ENCODE measurements around the gene PHF12. TPM values are rescaled to one million over a fixed set of nuclear protein-coding genes. Genes with fewer than 3 reads are reported as not detected.

PHF12 gene
- total RNA-seq, 1 donor, result 25.7 TPM

DNA sequence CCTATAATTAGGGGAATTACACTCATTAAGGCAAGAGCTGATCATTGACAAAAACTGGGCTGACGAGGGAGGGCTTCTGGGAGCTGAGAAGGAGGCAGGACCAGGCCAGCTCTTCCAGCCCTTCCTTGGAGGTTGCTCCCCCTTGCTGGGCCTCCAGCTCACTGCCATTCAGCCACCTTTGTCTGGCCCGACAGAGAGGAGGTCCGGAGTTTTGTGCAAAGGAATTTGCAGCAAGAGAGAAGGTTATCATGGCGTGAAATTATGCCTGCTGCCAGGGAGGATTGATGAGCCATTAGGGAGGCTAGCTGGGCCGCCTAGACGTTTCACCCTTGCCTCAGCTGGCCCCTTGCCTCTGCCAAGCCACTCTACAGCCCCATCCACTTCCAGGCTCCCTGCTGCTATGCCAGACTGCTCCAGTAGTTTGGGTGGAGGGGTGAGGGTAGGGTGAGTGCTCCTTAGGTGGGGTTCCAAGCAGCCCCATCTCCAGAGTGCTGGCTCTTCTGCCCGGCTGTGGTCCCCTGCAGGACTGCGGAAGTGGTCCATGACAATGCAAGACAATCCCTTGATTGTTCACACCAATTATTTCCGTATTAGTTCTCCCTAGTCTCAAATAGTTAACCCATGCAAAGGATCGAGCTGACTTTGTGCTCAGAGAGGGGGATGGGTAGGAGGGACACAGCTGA lies 17.1 kb upstream of the PHF12 start:
- H3K4me3 ChIP-seq (ENCODE audit: low read depth, low read length), result no peak overlapping the region
- peak; percentile 28 for DNase-seq (ENCODE audit: low read depth)
- TF ChIP-seq, protein P1, sequence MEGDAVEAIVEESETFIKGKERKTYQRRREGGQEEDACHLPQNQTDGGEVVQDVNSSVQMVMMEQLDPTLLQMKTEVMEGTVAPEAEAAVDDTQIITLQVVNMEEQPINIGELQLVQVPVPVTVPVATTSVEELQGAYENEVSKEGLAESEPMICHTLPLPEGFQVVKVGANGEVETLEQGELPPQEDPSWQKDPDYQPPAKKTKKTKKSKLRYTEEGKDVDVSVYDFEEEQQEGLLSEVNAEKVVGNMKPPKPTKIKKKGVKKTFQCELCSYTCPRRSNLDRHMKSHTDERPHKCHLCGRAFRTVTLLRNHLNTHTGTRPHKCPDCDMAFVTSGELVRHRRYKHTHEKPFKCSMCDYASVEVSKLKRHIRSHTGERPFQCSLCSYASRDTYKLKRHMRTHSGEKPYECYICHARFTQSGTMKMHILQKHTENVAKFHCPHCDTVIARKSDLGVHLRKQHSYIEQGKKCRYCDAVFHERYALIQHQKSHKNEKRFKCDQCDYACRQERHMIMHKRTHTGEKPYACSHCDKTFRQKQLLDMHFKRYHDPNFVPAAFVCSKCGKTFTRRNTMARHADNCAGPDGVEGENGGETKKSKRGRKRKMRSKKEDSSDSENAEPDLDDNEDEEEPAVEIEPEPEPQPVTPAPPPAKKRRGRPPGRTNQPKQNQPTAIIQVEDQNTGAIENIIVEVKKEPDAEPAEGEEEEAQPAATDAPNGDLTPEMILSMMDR (IDR thresholded peaks at IDR 0.05; ENCODE audit: insufficient read depth, low read length), result no peak

DNA sequence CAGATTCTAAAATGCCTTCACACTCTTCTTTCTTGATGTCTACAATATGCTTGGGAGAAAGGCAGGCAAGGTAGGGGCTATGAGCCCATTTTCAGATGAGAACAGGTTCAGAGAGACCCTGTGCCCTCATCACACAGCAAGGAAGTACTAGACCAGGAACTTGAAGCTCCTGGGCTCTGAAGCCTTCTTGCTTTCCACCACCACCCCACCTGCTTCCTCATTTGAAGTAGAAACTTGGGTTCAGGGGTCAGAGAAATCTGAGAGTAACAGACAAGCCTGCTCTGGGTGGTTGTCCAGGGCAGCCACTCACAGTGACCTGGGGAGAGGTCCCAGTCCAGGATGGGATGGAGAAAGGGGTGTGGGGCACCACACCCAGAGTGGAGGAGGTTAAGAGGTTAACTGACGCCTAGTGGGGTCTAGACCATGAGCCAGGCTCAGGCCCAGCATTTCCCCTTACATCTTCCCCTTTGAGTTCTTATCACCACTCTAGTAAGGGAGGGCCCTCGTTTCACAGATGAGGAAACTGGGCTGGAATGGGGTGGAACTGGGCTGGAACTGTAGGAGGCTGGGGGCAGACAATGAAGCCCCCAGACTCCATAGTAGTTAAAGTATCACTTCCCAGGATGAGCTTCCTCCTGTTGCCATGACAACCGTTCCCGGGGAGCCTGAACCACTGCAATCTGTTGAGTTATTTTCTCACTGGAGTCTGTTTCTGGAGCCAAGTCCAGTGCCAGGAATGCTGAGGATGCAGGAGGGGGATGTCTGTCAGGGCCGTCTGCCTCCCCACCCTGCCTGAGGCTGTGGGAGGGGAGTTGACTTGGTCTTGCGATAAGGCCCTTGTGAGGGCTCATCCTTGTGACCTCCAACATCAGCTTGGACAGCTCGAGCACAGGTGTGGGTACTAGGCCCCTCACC lies 16.2 kb upstream of the PHF12 start:
- TF ChIP-seq, protein P1 (IDR thresholded peaks at IDR 0.05; ENCODE audit: insufficient read depth, low read length), result no peak
- no peak for DNase-seq (ENCODE audit: low read depth)
- no peak overlapping the region for H3K4me3 ChIP-seq (ENCODE audit: low read depth, low read length)

DNA sequence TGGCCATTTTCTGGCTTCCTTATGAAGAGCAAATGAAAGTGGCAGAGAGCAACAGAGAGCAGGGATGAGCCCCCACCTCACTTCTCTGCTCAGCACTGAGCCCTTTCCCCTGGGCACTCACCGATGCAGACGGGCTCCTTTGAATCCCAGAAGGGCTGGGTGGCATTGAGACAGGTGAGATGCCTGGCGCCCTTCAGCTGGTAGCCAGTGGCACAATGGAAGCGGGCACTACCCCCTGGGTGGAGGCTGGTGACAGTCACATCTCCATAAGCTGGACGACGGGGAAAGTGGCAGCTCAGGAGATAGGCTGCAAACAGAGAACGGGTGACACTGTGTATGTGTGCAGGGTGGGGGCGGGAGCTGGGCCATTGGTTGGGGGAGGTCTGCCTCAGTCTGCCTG lies 12.5 kb upstream of the PHF12 start:
- no peak for DNase-seq (ENCODE audit: low read depth)
- no peak overlapping the region for H3K4me3 ChIP-seq (ENCODE audit: low read depth, low read length)
- TF ChIP-seq, protein P1 (IDR thresholded peaks at IDR 0.05; ENCODE audit: insufficient read depth, low read length), result no peak

DNA sequence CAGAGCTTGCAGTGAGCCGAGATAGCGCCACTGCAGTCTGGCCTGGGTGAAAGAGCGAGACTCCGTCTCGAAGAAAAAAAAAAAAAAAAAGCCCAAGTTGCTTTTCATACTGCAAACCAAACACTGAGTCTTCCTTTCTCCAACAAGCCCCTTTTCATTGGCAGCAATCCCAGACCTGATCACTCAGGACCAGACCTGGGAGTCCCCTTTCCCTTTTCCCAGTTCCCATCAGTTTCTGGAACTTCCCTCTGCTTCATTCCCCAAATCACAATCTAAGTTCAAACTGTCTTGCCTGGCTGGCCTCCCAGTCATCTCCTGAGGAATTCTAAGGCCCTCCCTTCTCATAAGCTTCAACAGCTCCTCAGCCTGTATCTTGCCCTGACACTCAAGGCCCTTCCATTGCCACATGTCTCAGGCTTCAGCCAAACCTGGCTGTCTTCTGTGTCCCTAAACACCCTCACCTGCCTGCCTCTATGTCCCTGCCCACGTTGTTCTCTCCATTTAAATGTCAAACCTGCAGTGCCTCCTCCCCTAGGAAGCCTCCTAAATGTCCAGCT lies 11.8 kb upstream of the PHF12 start:
- no peak overlapping the region for H3K4me3 ChIP-seq (ENCODE audit: low read depth, low read length)
- DNase-seq (ENCODE audit: low read depth), result peak; percentile 47
- TF ChIP-seq, protein P1 (IDR thresholded peaks at IDR 0.05; ENCODE audit: insufficient read depth, low read length), result no peak

DNA sequence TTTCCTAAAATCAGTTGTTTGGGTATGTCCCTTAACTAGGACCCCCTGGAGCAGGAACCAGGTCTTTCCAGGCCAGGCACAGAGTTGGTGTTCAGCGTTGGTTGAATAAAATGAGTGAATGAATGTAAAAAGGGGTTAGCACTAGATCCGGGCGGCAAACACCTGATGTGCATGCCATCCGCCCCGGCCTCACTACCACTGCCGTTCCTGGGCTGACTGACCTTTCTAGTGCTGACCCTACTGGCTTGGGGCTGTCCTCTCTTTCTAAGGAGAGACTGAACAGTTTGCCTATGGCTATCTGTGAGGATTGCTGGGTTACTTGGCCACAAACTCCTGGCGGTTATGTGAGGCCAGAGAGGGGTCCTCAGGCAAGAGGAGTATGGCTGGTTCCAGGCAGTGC lies 10.1 kb upstream of the PHF12 start:
- TF ChIP-seq, protein P1 (IDR thresholded peaks at IDR 0.05; ENCODE audit: insufficient read depth, low read length), result no peak
- H3K4me3 ChIP-seq (ENCODE audit: low read depth, low read length), result no peak overlapping the region
- no peak for DNase-seq (ENCODE audit: low read depth)

DNA sequence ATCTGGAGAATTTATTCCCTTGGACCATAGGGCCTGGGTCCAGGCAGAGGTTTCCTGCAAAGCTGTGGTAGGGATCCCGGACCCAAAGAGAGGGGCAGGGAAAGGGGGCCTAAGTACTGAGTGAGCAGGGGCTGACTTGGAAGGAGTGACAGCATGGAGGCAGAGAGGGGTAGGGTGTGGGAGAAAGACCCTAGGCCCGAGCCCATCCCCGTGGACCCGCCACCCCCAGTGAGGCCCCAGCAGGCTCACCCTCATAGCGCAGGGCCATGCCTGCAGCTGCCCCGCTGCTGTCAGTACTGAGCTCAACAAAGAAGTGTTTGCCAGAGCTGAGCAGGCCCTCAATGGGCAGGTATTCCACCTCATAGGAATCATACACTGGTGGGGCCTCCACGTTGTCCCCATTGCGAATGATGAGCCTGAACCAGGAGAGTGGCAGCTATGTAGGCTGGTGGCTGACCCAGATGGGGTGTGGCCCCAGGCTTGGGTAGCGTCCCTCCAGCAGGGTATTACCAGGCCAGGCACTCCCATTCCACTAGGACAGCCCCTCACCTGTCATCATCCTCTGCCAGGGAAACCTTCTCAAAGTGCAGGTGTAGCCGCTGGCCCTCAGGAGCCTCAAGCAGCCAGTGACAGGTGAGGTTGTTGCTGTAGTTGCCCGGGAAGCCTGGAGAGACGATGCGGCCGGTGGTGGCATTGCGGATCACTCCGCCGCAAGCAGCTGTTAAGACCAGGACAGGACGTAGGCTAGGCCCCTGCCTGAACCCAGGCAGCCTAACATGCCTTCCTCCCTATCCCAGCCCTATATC lies 9.1 kb upstream of the PHF12 start:
- no peak for DNase-seq (ENCODE audit: low read depth)
- TF ChIP-seq, protein P1 (IDR thresholded peaks at IDR 0.05; ENCODE audit: insufficient read depth, low read length), result no peak
- H3K4me3 ChIP-seq (ENCODE audit: low read depth, low read length), result no peak overlapping the region
